ENCODE data around the gene C19orf67.

Gene C19orf67

GRCh38 chr19:14031719-14032480 is 53.7 kb downstream of the C19orf67 start, which contains the start of gene IL27RA:
IL27RA (plus strand) TSS chr19:14031762; CDS start chr19:14031873, 111 bp downstream.
- peak; percentile 58 to 68 for DNase-seq (ENCODE audit: extremely low read depth in 1 of 2, low read depth in 1 of 2)

All from stimulated activated CD8-positive, alpha-beta memory T cell treated with anti-CD3 and anti-CD28 coated beads, Interleukin-7, amount 100 ng/mL, for 48 hours (primary cell).